Bone marrow (tissue), 2 donors: ENCODE results near the gene RAPGEF1.

ENCODE experiments used
- DNase-seq, 2 donors: peaks; one replicate each; lab custom pipeline; 2025; lab: John Stamatoyannopoulos, UW

RAPGEF1 gene

DNA sequence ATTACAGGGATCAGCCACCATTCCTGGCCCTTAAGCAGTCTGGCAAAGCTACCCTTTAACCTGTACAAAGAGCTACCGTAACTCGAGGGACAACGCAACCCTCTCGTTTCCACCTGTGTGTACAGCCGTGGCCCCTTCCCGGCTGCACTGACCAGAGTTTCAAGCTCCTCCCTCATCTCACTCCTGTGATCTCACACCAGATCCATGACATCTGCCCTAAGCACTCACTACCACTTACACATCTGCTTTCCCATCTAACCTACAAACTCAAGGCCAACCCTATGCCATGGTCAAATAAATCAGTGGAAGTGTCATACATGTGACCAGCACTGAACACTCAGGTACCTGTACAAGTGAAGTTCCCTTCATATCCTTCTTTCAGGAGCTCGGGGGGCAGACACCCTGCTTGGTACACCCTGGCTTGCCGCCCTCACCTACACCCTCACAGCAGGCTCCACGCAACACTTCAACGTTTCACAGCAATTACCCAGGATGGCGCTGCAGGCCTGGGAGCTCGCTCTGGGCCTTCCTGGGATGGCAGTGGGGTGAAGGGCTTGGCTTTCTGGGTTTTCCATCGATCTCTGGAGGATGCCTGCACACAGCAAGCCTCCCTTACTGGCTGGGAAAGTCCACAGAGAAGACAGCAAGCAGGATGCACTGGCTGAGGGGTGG lies 132.8 kb downstream of the RAPGEF1 start:
- DNase-seq, result no peak

DNA sequence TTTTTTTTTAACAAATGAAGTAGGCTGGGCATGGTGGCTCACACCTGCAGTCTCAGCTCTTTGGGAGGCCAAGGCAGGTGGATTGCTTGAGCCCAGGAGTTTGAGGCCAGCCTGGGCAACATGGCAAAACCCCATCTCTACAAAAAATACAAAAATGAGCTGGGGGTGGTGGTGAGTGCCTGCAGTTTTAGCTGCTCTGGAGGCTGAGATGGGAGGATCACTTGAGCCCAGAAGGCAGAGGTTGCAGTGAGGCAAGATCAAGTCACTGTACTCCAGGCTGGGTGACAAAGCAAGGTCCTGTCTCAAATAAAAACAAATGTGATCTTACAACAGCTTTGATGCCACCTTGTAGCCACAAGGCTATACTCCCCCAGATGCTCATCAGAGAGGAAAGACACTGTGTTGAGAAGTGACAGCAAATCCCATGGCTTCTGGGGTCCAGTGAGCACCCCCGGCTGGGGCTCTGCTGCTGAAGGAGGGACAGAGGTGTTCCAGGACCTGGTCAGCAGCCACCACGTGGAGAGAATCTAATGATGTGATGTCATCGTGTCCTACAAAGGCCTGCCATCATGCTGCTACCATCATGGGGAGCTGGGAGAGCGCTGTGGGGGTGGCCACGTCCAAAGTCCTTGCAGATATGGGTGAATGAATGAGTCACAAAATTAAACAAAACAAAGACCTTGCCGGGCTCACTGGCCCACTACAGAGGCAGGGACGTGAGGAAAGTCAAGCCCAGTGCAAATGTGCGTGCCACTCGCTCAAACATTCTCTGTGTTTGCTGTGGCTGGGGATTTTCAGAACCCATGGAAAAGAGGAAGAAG lies 133.9 kb downstream of the RAPGEF1 start:
- no peak for DNase-seq

DNA sequence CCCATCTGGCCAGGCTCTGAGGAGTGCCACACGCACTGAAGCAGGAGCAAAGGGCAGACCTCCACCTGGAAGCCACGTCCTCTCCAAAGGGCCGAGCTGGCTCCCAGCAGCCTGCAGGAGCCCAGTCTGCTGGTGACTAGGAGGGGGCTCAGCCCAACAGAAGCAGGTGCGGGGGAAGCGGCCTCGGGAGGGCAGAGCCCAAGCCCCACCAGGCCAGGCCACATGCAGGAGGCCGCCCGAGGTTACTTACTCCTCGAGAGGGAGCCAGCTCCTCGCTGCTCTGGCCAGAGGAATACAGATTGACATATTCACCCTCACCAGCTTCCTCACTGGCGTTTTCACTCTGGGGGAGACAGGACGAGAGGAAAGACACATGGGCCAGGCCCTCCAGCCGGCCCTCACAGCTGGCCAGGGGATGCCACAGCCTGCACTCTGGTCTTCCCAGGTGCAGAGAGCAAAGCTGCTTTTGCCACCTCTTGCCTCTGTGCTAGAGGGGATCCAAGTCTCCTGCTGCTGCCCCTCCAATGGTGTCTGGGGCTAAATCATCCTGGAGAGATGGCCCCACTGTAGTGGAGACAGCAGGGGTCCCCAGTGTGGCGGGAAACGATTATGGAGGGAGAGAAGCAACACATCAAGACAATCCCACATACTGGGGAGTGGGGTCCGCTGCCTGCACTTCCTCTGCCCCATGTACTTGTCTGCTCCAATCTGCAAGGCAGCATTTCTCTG lies 136.0 kb downstream of the RAPGEF1 start:
- DNase-seq, result no peak

DNA sequence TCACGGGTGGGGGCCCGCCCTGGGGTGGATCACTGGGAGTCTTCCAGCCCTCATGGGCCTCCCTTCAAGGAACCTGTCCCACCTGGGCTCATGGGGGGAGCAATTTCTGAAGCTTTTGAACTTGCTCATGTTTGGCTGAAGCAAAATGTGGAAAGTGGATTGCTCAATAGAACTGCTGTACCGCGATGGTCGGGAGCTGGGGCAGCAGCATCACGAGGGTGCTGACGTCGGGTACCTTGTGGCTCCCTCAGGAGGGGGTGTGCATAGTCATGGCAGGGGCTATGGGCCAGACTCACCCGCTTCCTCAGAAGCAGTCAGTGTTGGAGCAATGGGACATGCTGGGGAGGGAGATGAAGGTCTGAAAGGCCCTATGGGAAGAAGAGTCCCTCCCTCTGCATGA lies 136.7 kb downstream of the RAPGEF1 start:
- DNase-seq, result no peak

DNA sequence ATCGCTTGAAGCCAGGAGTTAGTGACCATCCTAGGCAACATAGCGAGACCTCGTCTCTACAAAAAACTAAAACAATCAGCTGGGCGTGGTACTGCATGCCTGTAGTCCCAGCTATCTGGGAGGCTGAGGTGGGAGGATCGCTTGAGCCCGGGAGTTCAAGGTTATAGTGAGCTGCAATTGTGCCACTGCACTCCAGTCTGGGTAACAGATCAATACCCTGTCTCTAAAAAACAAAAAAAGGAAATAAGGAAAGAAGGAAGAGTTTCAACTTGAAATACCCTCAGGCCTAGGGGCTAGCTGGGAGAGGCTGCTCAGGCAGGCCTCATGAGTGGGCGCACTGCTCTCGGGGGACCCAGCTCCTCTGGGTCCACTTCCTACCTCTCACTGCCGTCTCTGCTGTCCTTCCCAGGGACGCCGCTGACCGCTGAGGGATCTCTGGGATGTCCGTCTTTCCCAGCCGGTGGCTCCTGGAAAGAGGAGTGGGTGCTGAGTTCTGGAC lies 138.1 kb downstream of the RAPGEF1 start:
- DNase-seq, result no peak

DNA sequence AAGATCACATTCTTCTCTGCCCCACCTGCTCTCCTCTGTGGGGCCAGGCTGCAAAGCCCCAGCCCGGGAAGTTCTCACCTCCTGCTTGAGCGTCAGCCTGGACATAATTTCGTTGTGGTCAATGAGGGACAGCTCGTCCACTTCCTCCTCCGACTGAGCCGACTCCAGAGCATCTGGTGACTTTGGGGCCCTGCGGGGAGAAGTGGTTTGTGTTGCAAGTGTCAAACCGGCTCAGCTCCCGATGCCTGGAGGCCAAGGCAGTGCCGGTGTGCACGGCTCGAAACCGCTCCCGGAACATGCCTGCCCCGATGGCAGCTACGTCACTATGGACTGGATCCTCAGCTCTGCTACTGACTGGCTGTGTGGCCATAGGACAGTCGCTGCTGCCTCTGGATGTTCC lies 141.8 kb downstream of the RAPGEF1 start:
- peak in 1 of 2 donors; percentile 35 for DNase-seq

DNA sequence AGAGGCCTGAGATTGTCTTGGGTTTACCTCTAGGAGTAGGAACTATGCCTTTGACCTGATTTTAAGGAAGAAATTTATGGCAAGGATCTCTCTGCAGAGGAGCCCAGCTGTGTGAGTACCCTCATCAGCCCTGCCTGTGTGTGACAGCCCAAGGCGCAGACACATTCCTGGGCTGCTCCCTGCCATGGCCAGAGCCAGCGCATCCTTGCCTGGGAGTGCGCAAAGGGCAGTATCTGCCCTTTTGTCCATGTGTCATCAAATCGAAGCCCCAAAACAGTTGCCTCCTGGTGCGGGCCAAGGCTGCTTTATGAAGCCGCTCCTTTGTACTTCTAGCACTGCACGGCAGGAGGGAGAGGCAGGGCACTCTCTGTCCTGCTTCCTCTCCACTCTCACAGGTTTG lies 142.6 kb downstream of the RAPGEF1 start:
- no peak for DNase-seq

DNA sequence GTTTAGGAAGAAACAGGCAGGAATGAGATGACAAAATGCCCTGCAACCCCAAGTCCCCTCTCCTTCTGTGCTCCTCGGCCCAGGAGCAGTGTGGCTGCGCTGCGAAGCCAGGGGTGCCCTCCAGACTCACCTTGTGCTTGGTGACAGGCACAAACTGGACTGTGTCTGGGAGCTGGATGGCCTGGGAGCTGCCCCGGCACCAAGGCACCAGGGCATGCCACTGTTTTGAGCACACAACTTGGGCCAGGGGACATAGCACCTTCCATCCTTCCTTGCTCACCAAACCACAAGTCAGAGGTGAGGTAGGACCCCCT lies 143.5 kb downstream of the RAPGEF1 start:
- no peak for DNase-seq

DNA sequence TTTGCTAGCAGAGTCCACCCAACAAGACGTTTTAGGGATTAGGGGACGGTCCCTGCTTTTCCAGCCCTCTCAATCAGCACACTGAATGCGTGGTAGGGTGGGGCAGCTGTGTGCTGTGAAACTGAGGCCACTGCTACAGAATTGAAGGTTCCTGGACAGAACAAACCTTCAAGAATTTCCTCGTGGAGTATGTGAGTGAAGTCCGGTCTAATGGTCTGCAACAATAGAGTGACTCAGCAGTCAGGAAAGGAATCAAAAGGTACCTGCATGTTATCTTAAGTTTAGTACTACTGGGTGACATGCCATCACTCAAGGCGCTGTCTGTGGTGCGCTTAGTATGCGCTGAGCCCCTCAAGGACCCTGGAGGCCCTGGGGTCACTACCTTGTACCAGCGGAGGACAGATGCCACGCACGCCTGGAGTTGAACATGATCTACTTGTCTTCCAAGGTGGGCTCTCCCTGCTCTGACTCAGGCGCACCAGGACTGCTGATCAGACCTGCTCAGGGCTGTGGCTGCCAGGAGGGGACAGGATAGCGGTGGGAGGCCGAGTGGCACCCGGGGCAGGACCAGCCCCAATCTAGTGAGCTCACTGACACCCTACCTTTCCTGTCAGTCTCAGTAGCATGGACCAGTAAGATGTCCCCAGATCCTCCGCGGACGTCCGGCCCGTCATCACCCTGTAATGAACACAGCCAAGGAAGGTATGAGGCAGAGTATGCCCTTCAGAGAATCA lies 144.0 kb downstream of the RAPGEF1 start:
- DNase-seq, result no peak

DNA sequence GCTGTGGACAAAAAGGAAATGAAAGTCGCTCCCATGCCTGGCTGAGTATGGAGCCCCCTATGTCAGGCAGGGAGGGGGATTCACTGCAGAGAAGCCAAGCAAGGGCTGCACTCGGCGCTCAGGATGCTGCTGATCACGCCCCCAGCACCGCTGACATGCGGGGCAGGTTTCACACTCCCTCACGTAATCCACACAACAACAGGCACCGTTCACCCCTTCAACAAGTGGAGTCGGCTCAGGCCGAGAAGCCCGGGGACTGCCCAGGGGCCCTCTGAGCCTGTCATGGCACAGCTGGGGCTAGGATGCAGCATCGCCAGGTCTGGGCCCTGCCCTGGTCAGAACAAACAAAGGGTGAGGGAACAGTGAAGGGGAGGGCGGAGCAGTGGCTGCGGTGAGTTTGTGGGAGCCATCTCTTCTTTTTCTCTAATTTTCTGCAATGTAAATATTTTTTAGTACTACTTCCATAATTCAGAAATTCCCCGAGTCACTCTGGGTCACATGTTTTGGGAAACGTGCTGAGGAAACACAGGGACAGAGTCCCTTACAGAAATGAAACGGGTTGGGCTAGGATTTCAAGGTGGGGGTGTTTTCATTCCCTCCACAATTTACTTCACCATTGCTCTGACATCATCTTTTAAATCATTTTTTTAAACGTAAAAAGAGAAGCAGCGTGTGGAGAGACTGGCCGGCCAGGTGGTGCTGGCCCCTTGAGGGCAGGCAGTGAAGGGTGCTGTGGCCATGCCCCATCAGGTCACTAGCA lies 144.8 kb downstream of the RAPGEF1 start:
- DNase-seq, result no peak

DNA sequence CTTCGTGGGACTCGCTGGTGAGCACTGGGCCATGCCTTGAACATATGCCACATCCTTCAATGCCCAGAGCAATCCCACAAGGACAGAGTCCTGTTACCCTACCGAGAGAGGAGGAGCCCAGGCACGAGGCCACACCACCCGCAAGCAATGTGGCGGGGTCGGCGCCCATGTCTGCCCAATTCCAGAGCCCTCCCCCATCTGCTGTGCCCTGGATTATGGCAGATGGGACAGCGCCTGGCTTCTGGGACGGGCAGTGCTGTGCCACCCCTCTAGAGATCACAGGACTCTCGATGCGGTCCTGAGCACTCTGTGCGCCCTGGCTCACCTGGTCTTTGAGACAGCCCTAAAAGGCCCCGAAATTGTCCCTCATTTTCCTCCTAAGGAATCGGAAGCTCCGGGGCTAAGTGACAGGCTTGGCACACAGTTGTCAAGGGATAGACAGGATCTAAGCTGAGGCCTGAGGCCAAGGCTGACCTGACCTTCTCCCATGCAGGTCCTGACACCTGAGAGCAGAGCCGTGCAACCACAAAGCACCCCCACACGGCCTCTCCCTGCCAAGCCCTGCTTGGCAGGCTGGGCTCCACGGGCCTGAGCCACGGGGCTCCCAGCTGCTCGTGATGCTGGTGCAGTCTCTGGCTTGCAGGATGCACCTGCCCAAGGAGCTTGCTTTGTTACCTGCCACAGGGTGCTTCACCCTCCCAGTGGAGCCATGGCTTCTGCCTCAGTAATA lies 145.8 kb downstream of the RAPGEF1 start:
- DNase-seq, result no peak

DNA sequence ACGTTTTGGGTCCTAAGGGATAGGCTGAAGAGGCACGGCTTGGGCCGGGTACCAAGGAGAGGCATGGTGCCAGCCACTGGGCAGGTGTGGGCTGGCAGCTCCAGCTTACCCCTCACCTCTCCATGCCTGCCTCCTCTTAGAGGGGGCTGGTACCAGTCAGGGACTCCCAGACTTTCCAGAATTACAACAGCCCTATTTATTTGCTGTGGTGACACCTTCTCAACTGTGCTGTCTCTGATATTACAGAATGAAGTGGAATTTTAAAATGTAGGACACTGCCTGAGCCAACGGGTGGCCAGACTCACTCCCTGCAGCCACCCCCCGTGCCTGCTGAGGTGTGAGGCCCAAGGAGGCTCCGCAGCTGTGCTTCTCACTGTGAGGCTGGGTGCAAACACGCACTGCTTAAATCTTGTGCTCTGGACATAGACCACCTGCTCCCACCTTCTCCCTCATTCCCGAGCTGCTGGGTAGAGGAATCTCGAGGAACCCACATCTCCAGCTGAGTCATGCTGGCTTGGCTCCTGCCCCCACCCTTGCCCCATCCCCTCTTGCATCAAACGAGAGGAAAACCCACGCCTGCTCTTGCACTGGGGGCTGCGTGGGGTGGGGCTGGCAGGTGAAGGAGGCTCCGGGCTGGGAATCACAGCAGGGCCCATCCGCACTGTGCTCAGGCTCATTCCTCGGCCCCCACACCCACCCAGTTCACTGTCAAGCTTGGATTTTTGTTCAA lies 146.6 kb downstream of the RAPGEF1 start:
- no peak for DNase-seq

DNA sequence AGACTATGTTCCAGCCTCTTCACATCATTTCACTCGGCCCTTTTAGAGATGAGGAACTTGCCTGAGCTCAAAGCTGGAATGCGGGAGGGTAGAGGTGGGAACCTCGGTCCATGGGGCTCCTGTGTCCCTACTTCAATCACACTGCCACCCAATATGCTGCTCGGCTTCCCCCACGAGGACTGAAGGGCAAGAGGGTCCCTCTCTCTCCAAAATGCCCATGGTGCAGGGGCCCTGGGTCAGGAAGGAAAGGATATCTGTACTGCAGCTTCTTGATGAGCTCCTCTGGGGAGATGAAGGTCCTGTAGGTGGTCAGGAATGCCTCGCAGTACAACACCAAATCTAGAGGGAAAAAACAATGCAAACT lies 148.0 kb downstream of the RAPGEF1 start:
- DNase-seq, result no peak

DNA sequence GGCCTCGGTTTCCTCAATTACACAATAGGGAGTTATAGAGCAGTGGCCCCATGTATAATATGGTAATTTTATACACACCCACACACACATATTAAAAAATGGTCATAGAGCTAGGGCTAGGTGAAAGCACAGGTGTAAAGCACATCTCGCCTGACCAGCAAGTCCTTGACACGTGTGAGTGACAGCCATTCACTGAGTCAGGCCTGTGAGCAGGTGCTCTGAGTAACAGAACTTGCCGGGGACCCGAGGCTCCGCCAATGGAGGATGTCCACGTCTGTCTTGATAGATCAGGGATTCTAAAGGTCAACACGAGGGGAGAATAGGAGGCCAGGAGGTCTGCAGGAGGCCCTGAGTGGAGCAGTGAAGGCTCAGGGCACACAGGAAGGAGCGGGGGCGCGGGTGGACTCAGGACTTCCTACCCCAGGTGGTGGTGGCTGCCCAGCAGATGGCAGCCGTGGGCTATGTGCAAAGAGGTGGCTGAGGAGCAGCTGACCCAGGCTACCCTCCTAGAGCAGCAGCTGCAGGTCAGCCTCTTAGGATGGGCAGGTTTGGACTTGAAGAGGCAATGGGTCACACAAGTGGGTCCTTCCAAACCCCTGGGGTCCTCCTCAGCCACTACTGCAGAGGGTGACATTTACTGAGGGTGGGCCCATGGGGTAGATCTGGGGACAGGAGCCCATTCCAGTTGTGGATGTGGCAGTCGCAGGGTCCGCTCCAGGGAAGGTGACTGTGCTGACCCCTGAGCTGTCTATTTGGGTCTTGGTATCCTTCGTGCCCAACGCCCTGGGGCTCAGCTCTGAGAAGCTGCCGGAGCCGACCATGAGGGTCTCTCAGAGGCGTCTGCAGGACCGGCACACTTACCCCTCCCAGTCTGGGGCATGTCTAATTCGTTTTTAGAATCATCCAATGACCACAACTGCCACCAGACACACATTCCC lies 148.7 kb downstream of the RAPGEF1 start:
- peak; percentile 41 to 70 for DNase-seq

DNA sequence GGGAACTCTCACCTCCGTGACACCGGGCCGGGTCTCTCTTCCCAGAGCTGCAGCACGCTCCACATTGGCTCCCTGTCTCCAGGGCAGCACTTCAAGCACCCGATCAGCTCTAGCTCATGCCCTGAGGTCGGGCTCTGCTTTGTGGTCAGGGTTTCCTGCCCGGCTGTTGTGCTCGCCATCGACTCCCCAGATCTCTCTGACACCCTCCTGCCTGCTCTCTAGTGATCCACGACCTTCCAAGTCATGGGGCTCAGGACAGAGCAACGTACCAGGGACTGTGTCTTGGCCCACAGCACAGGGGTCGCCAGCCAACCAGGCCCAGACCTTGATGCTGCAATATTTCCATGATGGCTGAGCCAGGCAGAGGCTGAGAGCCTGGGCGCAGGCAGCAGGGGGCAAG lies 149.4 kb downstream of the RAPGEF1 start:
- DNase-seq, result no peak

DNA sequence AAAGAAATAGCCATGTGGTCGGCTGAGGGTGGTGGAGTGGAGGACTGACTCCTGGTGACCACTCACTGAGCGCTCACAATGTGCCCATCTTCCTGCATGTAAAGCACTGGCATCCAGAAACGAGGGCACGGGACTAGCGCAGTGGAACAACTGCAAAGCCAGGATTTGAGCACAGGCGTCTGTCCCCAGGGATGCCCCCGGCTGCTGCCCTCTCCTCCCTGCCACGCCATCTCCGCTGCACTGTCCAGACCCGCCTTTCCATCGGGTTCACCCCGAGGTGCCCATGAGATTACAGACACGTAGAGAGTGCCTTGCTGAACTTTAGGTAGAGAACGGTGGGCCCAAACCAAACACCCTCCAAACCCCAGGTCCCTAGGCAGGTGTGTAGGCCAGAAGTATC lies 149.9 kb downstream of the RAPGEF1 start:
- no peak for DNase-seq

DNA sequence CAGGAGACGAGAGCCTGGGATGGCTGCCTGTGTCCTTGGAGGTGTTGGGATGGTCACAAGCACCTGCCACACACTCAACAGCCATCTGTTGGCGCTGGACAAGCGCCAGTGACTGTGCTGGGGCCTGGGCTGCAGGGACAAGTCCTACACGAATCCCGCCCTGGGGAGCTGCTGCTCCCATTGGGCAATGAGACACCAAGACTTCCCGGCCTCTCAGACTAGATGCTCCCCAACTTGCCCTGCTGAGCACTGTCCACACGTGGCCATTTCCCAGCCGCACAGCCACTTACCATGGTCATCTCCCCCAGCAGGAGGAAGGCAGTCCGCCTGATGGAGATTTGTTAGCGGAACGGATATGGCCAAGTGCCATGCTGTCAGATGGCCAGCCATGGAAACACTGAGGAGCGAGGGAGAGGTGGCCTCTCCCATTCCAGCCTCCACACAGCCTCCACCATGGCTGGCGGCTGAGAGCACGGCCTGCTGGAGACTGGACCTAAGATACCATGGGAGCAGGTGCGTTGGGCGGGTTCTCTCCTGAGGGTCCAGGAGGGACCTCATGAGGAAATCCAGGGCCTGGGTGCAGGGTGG lies 150.7 kb downstream of the RAPGEF1 start:
- DNase-seq, result no peak

DNA sequence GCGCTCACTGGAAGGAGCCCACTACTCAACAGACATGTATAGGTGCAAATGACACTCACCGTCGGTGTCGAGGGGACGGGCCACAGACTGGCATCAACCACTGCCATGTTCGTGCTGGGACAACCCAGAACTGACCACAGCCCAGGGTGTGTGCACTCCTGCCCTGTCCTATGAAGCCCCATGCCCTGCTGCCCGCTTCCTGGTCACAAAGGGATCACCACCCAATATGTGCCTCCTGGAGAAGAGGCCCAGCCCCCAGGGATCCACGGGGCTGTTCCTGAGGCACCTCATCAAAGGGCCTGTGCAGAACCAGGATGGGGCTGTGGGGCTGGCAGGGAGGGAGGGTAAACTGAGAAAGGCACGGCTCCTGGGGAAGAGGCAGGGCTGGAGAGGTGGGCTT lies 151.5 kb downstream of the RAPGEF1 start:
- no peak for DNase-seq

DNA sequence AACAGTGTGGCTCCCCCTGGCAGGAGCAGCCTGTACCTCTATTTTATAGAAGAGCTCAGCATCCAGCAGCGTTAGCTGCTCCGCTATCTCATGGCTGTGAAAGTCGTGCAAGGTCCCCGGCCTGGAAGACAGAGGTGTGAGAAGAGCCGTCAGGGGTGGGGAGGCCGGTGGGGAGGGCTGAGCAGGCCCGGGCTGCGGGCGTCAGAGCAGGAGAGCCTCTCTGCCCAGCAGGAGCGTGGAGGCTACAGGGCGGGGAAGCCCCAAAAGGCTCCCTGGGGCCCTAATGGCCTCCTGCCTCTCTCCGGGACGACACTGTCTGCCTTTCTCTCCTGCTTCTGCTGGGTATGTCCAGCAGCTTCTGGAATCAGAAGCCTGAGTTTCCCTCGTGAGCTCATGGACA lies 152.0 kb downstream of the RAPGEF1 start:
- DNase-seq, result no peak
